ENCODE results near the gene OR9A4. TPM values are rescaled to one million over a fixed set of nuclear protein-coding genes. Genes with fewer than 3 reads are reported as not detected.

The OR9A4 gene
- total RNA-seq, 1 donor from 2014 or later, result 0.07 TPM

- no peak overlapping the region for H3K9ac ChIP-seq
- H3K27me3 Mint-ChIP-seq (ENCODE audit: insufficient read depth, low read depth), result no peaks in the 10 kb centered on the region
- no peaks in the 10 kb centered on the region for H3K9me3 ChIP-seq (ENCODE audit: low read depth)
- H2AFZ ChIP-seq (replicated peaks), result no peak overlapping the region
- TF ChIP-seq CTCF (IDR thresholded peaks at IDR 0.05) (no peak), EZH2 (IDR thresholded peaks at IDR 0.05) (no peak), EZH2phosphoT487 (IDR thresholded peaks at IDR 0.05) (no peak)
- no peak overlapping the region for H3K27ac ChIP-seq
- no peaks in the 10 kb centered on the region for H3F3A ChIP-seq (ENCODE audit: low read depth)
- no peak overlapping the region for H3K4me3 Mint-ChIP-seq
- H3K36me3 Mint-ChIP-seq, result no peaks in the 10 kb centered on the region
- H3K27me3 ChIP-seq, result no peaks in the 10 kb centered on the region
- no peaks in the 10 kb centered on the region for H4K20me1 ChIP-seq (ENCODE audit: low read depth)
- no peak for DNase-seq (ENCODE audit: low spot score)
- H3K36me3 ChIP-seq, result no peaks in the 10 kb centered on the region
- H3K4me1 Mint-ChIP-seq, result no peaks in the 10 kb centered on the region
- no peak overlapping the region for H3K4me3 ChIP-seq
- H3K27ac Mint-ChIP-seq, result no peak overlapping the region
- H3K79me2 ChIP-seq (ENCODE audit: low read depth), result no peaks in the 10 kb centered on the region
- no peak overlapping the region for H3K4me2 ChIP-seq
- H3K9me3 Mint-ChIP-seq, result no peaks in the 10 kb centered on the region
- no peaks in the 10 kb centered on the region for H3K4me1 ChIP-seq
These were observed 4.8 kb upstream of the OR9A4 start for GRCh38 chr7:141911391-141911790.

DNA sequence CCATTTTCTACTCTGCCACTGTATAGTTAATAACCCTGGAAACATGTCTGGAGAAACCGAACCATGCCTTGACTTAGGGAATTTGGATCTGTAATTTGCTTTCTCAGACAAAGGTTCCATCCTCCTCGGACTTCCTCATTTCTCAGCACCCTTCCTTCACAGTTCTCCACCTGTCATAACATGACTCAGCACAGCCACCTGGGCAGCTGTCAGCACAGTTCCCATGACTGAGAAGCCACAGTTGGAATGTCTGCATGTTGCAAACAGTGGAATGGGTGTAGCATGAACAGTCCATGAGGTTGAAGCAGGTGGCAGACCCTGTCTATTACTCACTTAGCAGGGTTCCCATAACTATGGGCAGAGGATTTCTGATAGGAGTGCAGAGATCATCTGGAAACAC is 634 bp upstream of the OR9A4 start:
- Histone ChIP-seq H3K9me3 (ENCODE audit: low read depth) (no peaks in the 10 kb centered on the region), H3K36me3 (no peaks in the 10 kb centered on the region), H3K4me3 (no peak overlapping the region), H3F3A (ENCODE audit: low read depth) (no peaks in the 10 kb centered on the region), H3K27ac (no peak overlapping the region), H3K4me2 (no peak overlapping the region), H2AFZ (replicated peaks) (no peak overlapping the region), H3K27me3 (no peaks in the 10 kb centered on the region), H3K9ac (no peak overlapping the region), H3K79me2 (ENCODE audit: low read depth) (no peaks in the 10 kb centered on the region), H4K20me1 (ENCODE audit: low read depth) (no peaks in the 10 kb centered on the region), H3K4me1 (no peaks in the 10 kb centered on the region)
- no peak for DNase-seq (ENCODE audit: low spot score)
- no peak overlapping the region for H3K4me3 Mint-ChIP-seq
- H3K9me3 Mint-ChIP-seq, result peaks cover 2% of the 10 kb centered on the region
- no peak for TF ChIP-seq EZH2 (IDR thresholded peaks at IDR 0.05)
- H3K27me3 Mint-ChIP-seq (ENCODE audit: insufficient read depth, low read depth), result peaks cover 2% of the 10 kb centered on the region
- H3K36me3 Mint-ChIP-seq, result no peaks in the 10 kb centered on the region
- no peaks in the 10 kb centered on the region for H3K4me1 Mint-ChIP-seq
- H3K27ac Mint-ChIP-seq, result no peak overlapping the region

DNA sequence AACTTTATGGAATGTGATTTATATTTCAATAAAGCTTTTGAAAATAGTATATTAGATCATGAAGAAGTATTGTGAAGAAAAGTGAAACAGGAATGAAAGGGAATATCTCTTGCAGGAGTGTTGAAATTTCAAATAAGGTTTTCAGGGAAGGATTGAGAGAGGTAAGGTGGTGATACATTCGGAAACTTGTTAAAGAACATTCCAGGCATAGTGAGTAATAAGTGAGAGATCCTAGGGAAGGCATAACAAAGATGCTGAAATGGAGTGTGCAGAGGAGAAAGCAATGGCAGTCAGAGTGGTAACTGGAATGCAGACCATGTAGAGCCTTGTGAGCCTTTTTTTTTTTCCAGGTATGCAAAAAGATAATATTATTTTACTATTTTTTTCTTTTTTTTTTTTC is 4.1 kb downstream of the OR9A4 start:
- Histone ChIP-seq H3K27ac (no peak overlapping the region), H4K20me1 (ENCODE audit: low read depth) (no peaks in the 10 kb centered on the region), H3K4me3 (no peak overlapping the region), H2AFZ (replicated peaks) (no peak overlapping the region), H3K79me2 (ENCODE audit: low read depth) (no peaks in the 10 kb centered on the region), H3K36me3 (no peaks in the 10 kb centered on the region), H3F3A (ENCODE audit: low read depth) (no peaks in the 10 kb centered on the region), H3K27me3 (no peaks in the 10 kb centered on the region), H3K9me3 (ENCODE audit: low read depth) (no peaks in the 10 kb centered on the region), H3K4me2 (no peak overlapping the region), H3K9ac (no peak overlapping the region), H3K4me1 (no peaks in the 10 kb centered on the region)
- DNase-seq (ENCODE audit: low spot score), result no peak
- Mint-ChIP-seq H3K4me1 (no peaks in the 10 kb centered on the region), H3K27me3 (ENCODE audit: insufficient read depth, low read depth) (peaks cover 2% of the 10 kb centered on the region), H3K36me3 (no peaks in the 10 kb centered on the region), H3K4me3 (no peak overlapping the region), H3K9me3 (peaks cover 2% of the 10 kb centered on the region), H3K27ac (no peak overlapping the region)
- TF ChIP-seq EZH2 (IDR thresholded peaks at IDR 0.05) (no peak), EZH2phosphoT487 (IDR thresholded peaks at IDR 0.05) (no peak), CTCF (IDR thresholded peaks at IDR 0.05) (no peak)

- H3K4me2 ChIP-seq, result no peak overlapping the region
- no peaks in the 10 kb centered on the region for H3F3A ChIP-seq (ENCODE audit: low read depth)
- no peaks in the 10 kb centered on the region for H3K9me3 ChIP-seq (ENCODE audit: low read depth)
- no peaks in the 10 kb centered on the region for H3K27me3 ChIP-seq
- H3K9ac ChIP-seq, result no peak overlapping the region
- H3K4me1 ChIP-seq, result no peaks in the 10 kb centered on the region
- peaks cover 5% of the 10 kb centered on the region for H3K4me1 Mint-ChIP-seq
- H4K20me1 ChIP-seq (ENCODE audit: low read depth), result no peaks in the 10 kb centered on the region
- no peaks in the 10 kb centered on the region for H3K79me2 ChIP-seq (ENCODE audit: low read depth)
- no peak overlapping the region for H3K4me3 Mint-ChIP-seq
- TF ChIP-seq EZH2phosphoT487 (IDR thresholded peaks at IDR 0.05) (no peak), EZH2 (IDR thresholded peaks at IDR 0.05) (no peak), CTCF (IDR thresholded peaks at IDR 0.05) (no peak)
- no peak overlapping the region for H3K27ac ChIP-seq
- no peaks in the 10 kb centered on the region for H3K36me3 Mint-ChIP-seq
- H3K27me3 Mint-ChIP-seq (ENCODE audit: insufficient read depth, low read depth), result no peaks in the 10 kb centered on the region
- H3K9me3 Mint-ChIP-seq, result peaks cover 3% of the 10 kb centered on the region
- no peak overlapping the region for H3K4me3 ChIP-seq
- H2AFZ ChIP-seq (replicated peaks), result no peak overlapping the region
- DNase-seq (ENCODE audit: low spot score), result no peak
- no peaks in the 10 kb centered on the region for H3K36me3 ChIP-seq
- no peak overlapping the region for H3K27ac Mint-ChIP-seq
These were observed 12.1 kb downstream of the OR9A4 start for GRCh38 chr7:141928146-141928844.
